Central memory CD8-positive, alpha-beta T cell (primary cell): ENCODE data around the gene LCE2C.
"Not testable (repeated sequence)": the region's sequence is repeated elsewhere in the genome, so short reads cannot be mapped to it uniquely, and the experiment has no call there.

Experiments used
- ATAC-seq: fragments of 150-1000 bp; cut with Tn5 transposase; replicated peaks from 2 replicates; pipeline ENCODE4 v1.10.0; 2022; ENCODE audit warnings: mild to moderate bottlenecking, moderate FRiP score, moderate number of reproducible peaks; ENCODE audit not compliant: poor library complexity, severe bottlenecking; ENCODE audit errors: extremely low read depth
- DNase-seq, 2 donors: peaks; one replicate each; pipeline ENCODE4 v3.0.0; 2021; ENCODE audit warnings: low spot score in 2 of 2
- H3K27ac Mint-ChIP-seq: one replicate; pipeline ENCODE4 v1.8.0; 2022; ENCODE audit warnings: low read depth, mild to moderate bottlenecking, moderate library complexity, mixed read lengths
- H3K27me3 Mint-ChIP-seq: one replicate; pipeline ENCODE4 v1.8.0; 2022; ENCODE audit warnings: mixed read lengths
- H3K36me3 Mint-ChIP-seq: one replicate; pipeline ENCODE4 v1.8.0; 2022; ENCODE audit warnings: mild to moderate bottlenecking, moderate library complexity, mixed read lengths; ENCODE audit not compliant: insufficient read depth
- H3K4me1 Mint-ChIP-seq: one replicate; pipeline ENCODE4 v1.8.0; 2022; ENCODE audit warnings: mixed read lengths
- H3K4me3 Mint-ChIP-seq: one replicate; pipeline ENCODE4 v1.8.0; 2022; ENCODE audit warnings: mild to moderate bottlenecking, moderate library complexity, mixed read lengths
- H3K9me3 Mint-ChIP-seq: one replicate; pipeline ENCODE4 v1.8.0; 2022; ENCODE audit warnings: mixed read lengths

LCE2C gene

GRCh38 chr1:152673016-152673415 lies 2.1 kb upstream of the LCE2C start:
- no peaks in the 10 kb centered on the region for H3K36me3 Mint-ChIP-seq
- H3K4me1 Mint-ChIP-seq = no peaks in the 10 kb centered on the region
- DNase-seq = no peak
- H3K27me3 Mint-ChIP-seq = peaks cover 29% of the 10 kb centered on the region
- H3K27ac Mint-ChIP-seq = no peak overlapping the region
- no peaks in the 10 kb centered on the region for H3K9me3 Mint-ChIP-seq
- ATAC-seq = no peak
- no peak overlapping the region for H3K4me3 Mint-ChIP-seq

GRCh38 chr1:152679459-152679858 lies 4.4 kb downstream of the LCE2C start:
- H3K27me3 Mint-ChIP-seq = peaks cover 69% of the 10 kb centered on the region
- no peaks in the 10 kb centered on the region for H3K4me1 Mint-ChIP-seq
- no peak for ATAC-seq
- no peak overlapping the region for H3K4me3 Mint-ChIP-seq
- DNase-seq = no peak
- H3K36me3 Mint-ChIP-seq = peaks cover 1% of the 10 kb centered on the region
- H3K27ac Mint-ChIP-seq = no peak overlapping the region
- no peaks in the 10 kb centered on the region for H3K9me3 Mint-ChIP-seq

GRCh38 chr1:152681616-152682015 lies 6.5 kb downstream of the LCE2C start:
- ATAC-seq (no peak), DNase-seq (no peak)
- H3K9me3 Mint-ChIP-seq = no peaks in the 10 kb centered on the region
- H3K27ac Mint-ChIP-seq = no peak overlapping the region
- H3K4me3 Mint-ChIP-seq = no peak overlapping the region
- peaks cover 65% of the 10 kb centered on the region for H3K27me3 Mint-ChIP-seq
- H3K4me1 Mint-ChIP-seq = no peaks in the 10 kb centered on the region
- H3K36me3 Mint-ChIP-seq = peaks cover 1% of the 10 kb centered on the region

GRCh38 chr1:152683846-152684245 lies 8.8 kb downstream of the LCE2C start:
- no peak for ATAC-seq
- Mint-ChIP-seq H3K27me3 (peaks cover 66% of the 10 kb centered on the region), H3K4me1 (no peaks in the 10 kb centered on the region), H3K36me3 (peaks cover 1% of the 10 kb centered on the region), H3K4me3 (no peak overlapping the region), H3K9me3 (no peaks in the 10 kb centered on the region), H3K27ac (no peak overlapping the region)
- no peak for DNase-seq

GRCh38 chr1:152685823-152686222 lies 10.7 kb downstream of the LCE2C start, which contains the start of gene LCE2B:
Gene LCE2B (plus strand): TSS chr1:152686123. CDS start chr1:152686844, 721 bp downstream.
- not testable (repeated sequence) for H3K36me3 Mint-ChIP-seq, H3K9me3 Mint-ChIP-seq, H3K4me3 Mint-ChIP-seq, H3K4me1 Mint-ChIP-seq, H3K27ac Mint-ChIP-seq, ATAC-seq, DNase-seq
- peaks cover 67% of the 10 kb centered on the region for H3K27me3 Mint-ChIP-seq

- DNase-seq (no peak), ATAC-seq (no peak)
- peaks cover 3% of the 10 kb centered on the region for H3K36me3 Mint-ChIP-seq
- no peak within 1 kb of the TSS for H3K4me3 Mint-ChIP-seq
- no peak within 1 kb of the TSS for H3K27ac Mint-ChIP-seq
- H3K27me3 Mint-ChIP-seq = peaks cover 14% of the 10 kb centered on the region
- no peaks in the 10 kb centered on the region for H3K4me1 Mint-ChIP-seq
- no peaks in the 10 kb centered on the region for H3K9me3 Mint-ChIP-seq
Observed at GRCh38 chr1:152697701-152698600, 22.9 kb downstream of the LCE2C start, which contains the start of gene LCE2A. Gene LCE2A (plus strand): TSS chr1:152698345. CDS start chr1:152698902, 557 bp downstream.

GRCh38 chr1:152699746-152700145 lies 24.7 kb downstream of the LCE2C start:
- Mint-ChIP-seq H3K4me3 (no peak overlapping the region), H3K27me3 (peaks cover 10% of the 10 kb centered on the region), H3K36me3 (peaks cover 3% of the 10 kb centered on the region), H3K9me3 (no peaks in the 10 kb centered on the region), H3K27ac (no peak overlapping the region), H3K4me1 (no peaks in the 10 kb centered on the region)
- DNase-seq = no peak
- no peak for ATAC-seq

- Mint-ChIP-seq H3K27ac (no peak within 1 kb of the TSS), H3K4me3 (no peak within 1 kb of the TSS), H3K36me3 (no peaks in the 10 kb centered on the region), H3K4me1 (no peaks in the 10 kb centered on the region), H3K27me3 (peaks cover 53% of the 10 kb centered on the region), H3K9me3 (no peaks in the 10 kb centered on the region)
- ATAC-seq (no peak), DNase-seq (no peak)
Observed at GRCh38 chr1:152707860-152708259, 32.8 kb downstream of the LCE2C start, which contains the start of gene LCE4A. Gene LCE4A (plus strand): TSS chr1:152708160. CDS start chr1:152709076, 916 bp downstream.

- H3K27ac Mint-ChIP-seq = no peak overlapping the region
- no peaks in the 10 kb centered on the region for H3K9me3 Mint-ChIP-seq
- ATAC-seq (no peak), DNase-seq (no peak)
- H3K4me3 Mint-ChIP-seq = no peak overlapping the region
- peaks cover 37% of the 10 kb centered on the region for H3K27me3 Mint-ChIP-seq
- H3K4me1 Mint-ChIP-seq = no peaks in the 10 kb centered on the region
- peaks cover 1% of the 10 kb centered on the region for H3K36me3 Mint-ChIP-seq
Observed at GRCh38 chr1:152718238-152718637, 43.2 kb downstream of the LCE2C start.

- Mint-ChIP-seq H3K4me1 (no peaks in the 10 kb centered on the region), H3K4me3 (no peak overlapping the region), H3K9me3 (no peaks in the 10 kb centered on the region), H3K36me3 (no peaks in the 10 kb centered on the region), H3K27ac (no peak overlapping the region), H3K27me3 (peaks cover 33% of the 10 kb centered on the region)
- ATAC-seq (no peak), DNase-seq (no peak)
Observed at GRCh38 chr1:152725261-152725660, 50.2 kb downstream of the LCE2C start.
